Astrocyte (in vitro differentiated cells and primary cell): ENCODE data around the gene ME1. TPM values are rescaled to one million over a fixed set of nuclear protein-coding genes. Genes with fewer than 3 reads are reported as not detected.

Experiments used
- DNase-seq: peaks from one replicate; pipeline ENCODE4 v3.0.0-alpha.2; 2010; ENCODE audit warnings: low read depth
- FAIRE-seq: peaks from 2 replicates; lab custom pipeline; 2011; peaks lifted over from hg19 to GRCh38; lab: Jason Lieb, UNC
- H2AFZ ChIP-seq: 2 replicates; pipeline ENCODE4 v1.6.0; 2012; ENCODE audit warnings: low read depth, low read length, inconsistent platforms
- H3K27ac ChIP-seq: 2 replicates; pipeline ENCODE4 v1.5.1; 2011; ENCODE audit warnings: low read depth, low read length, inconsistent platforms
- H3K27me3 ChIP-seq: 2 replicates; pipeline ENCODE4 v1.6.0; 2011; ENCODE audit warnings: low read length, inconsistent platforms; ENCODE audit not compliant: insufficient read depth
- H3K36me3 ChIP-seq: 2 replicates; pipeline ENCODE4 v1.5.1; 2011; ENCODE audit warnings: low read length, inconsistent platforms; ENCODE audit not compliant: insufficient read depth
- H3K4me1 ChIP-seq: 2 replicates; pipeline ENCODE4 v1.5.1; 2011; ENCODE audit warnings: low read length, inconsistent platforms; ENCODE audit not compliant: insufficient read depth
- H3K4me2 ChIP-seq: 2 replicates; pipeline ENCODE4 v1.6.0; 2012; ENCODE audit warnings: low read length, inconsistent platforms
- H3K4me3 ChIP-seq: 2 replicates; pipeline ENCODE4 v1.5.1; 2011; ENCODE audit warnings: low read depth, mild to moderate bottlenecking, low read length, inconsistent platforms; ENCODE audit not compliant: insufficient read depth
- H3K79me2 ChIP-seq: 2 replicates; pipeline ENCODE4 v1.6.0; 2012; ENCODE audit warnings: mild to moderate bottlenecking, low read length, inconsistent platforms; ENCODE audit not compliant: insufficient read depth
- H3K9ac ChIP-seq: 2 replicates; pipeline ENCODE4 v1.6.0; 2012; ENCODE audit warnings: mild to moderate bottlenecking, low read length, inconsistent platforms
- H3K9me3 ChIP-seq: 2 replicates; pipeline ENCODE4 v1.5.1; 2012; ENCODE audit warnings: low read depth, mild to moderate bottlenecking, low read length, inconsistent platforms; ENCODE audit not compliant: insufficient read depth
- H4K20me1 ChIP-seq: 2 replicates; pipeline ENCODE4 v1.6.0; 2012; ENCODE audit warnings: low read length, inconsistent platforms; ENCODE audit not compliant: insufficient read depth
- H3K27ac Mint-ChIP-seq: one replicate; pipeline ENCODE4 v1.8.0; 2021; ENCODE audit warnings: mild to moderate bottlenecking, mixed read lengths; ENCODE audit not compliant: unreplicated experiment
- H3K27me3 Mint-ChIP-seq: one replicate; pipeline ENCODE4 v1.8.0; 2021; ENCODE audit warnings: low read depth, mixed read lengths; ENCODE audit not compliant: unreplicated experiment
- H3K36me3 Mint-ChIP-seq: one replicate; pipeline ENCODE4 v1.8.0; 2021; ENCODE audit warnings: low read depth, mixed read lengths; ENCODE audit not compliant: unreplicated experiment
- H3K4me1 Mint-ChIP-seq: one replicate; pipeline ENCODE4 v1.8.0; 2021; ENCODE audit warnings: low read depth, mixed read lengths; ENCODE audit not compliant: unreplicated experiment
- H3K4me3 Mint-ChIP-seq: one replicate; pipeline ENCODE4 v1.8.0; 2021; ENCODE audit warnings: mild to moderate bottlenecking, moderate library complexity, mixed read lengths; ENCODE audit not compliant: unreplicated experiment
- H3K9me3 Mint-ChIP-seq: one replicate; pipeline ENCODE4 v1.8.0; 2021; ENCODE audit warnings: mild to moderate bottlenecking, mixed read lengths; ENCODE audit not compliant: unreplicated experiment
- EZH2 ChIP-seq: IDR thresholded peaks from 2 replicates; pipeline ENCODE4 v1.6.1; 2012; ENCODE audit warnings: mild to moderate bottlenecking, low read length, inconsistent platforms; ENCODE audit not compliant: insufficient read depth
- total RNA-seq: library from RNA; stranded (reverse); gene quantifications from 2 replicates; pipeline ENCODE4 v1.2.1, GENCODE V29; 2021
- TF ChIP-seq, protein P1 (sequence below): IDR thresholded peaks from 2 replicates; pipeline ENCODE4 v1.5.1; 2011; ENCODE audit warnings: low read depth, mild to moderate bottlenecking, inconsistent platforms, low read length, moderate library complexity; ENCODE audit not compliant: insufficient read depth

ME1 gene
- total RNA-seq, 1 donor from 2014 or later: 38.5 TPM

DNA sequence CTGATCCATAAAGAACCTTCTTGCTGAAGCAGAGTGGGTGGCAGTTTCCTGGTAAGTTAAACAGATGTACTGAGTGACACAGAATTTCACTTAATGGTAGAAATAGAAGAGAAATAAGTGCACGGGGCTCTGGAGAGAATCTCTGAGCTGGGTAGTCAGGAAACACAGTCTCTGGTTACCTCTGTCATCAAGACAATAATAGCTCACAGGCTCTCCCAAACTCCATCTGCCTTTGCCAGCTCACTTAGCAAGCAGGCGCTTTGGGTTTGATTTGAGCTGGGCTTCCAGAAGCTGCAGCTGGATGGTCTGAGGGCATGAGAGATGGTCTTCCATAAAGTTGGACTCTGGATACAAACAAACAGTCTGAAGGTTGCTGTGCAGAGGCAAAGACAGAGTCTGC lies 41.9 kb upstream of the ME1 start:
- no peak for FAIRE-seq
- Histone ChIP-seq H2AFZ (no peak overlapping the region), H3K4me1 (no peaks in the 10 kb centered on the region), H3K9me3 (no peaks in the 10 kb centered on the region), H3K4me2 (no peak overlapping the region), H3K27me3 (no peaks in the 10 kb centered on the region), H3K36me3 (no peaks in the 10 kb centered on the region), H3K4me3 (no peak overlapping the region), H4K20me1 (no peaks in the 10 kb centered on the region), H3K9ac (no peak overlapping the region), H3K27ac (no peak overlapping the region), H3K79me2 (no peaks in the 10 kb centered on the region)
- H3K27me3 Mint-ChIP-seq: peaks cover 10% of the 10 kb centered on the region
- H3K4me1 Mint-ChIP-seq: no peaks in the 10 kb centered on the region
- H3K36me3 Mint-ChIP-seq: no peaks in the 10 kb centered on the region
- no peak for DNase-seq
- TF ChIP-seq, protein P1, sequence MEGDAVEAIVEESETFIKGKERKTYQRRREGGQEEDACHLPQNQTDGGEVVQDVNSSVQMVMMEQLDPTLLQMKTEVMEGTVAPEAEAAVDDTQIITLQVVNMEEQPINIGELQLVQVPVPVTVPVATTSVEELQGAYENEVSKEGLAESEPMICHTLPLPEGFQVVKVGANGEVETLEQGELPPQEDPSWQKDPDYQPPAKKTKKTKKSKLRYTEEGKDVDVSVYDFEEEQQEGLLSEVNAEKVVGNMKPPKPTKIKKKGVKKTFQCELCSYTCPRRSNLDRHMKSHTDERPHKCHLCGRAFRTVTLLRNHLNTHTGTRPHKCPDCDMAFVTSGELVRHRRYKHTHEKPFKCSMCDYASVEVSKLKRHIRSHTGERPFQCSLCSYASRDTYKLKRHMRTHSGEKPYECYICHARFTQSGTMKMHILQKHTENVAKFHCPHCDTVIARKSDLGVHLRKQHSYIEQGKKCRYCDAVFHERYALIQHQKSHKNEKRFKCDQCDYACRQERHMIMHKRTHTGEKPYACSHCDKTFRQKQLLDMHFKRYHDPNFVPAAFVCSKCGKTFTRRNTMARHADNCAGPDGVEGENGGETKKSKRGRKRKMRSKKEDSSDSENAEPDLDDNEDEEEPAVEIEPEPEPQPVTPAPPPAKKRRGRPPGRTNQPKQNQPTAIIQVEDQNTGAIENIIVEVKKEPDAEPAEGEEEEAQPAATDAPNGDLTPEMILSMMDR: no peak
- no peak for TF ChIP-seq EZH2
- H3K4me3 Mint-ChIP-seq: no peak overlapping the region
- no peaks in the 10 kb centered on the region for H3K9me3 Mint-ChIP-seq
- no peak overlapping the region for H3K27ac Mint-ChIP-seq

DNA sequence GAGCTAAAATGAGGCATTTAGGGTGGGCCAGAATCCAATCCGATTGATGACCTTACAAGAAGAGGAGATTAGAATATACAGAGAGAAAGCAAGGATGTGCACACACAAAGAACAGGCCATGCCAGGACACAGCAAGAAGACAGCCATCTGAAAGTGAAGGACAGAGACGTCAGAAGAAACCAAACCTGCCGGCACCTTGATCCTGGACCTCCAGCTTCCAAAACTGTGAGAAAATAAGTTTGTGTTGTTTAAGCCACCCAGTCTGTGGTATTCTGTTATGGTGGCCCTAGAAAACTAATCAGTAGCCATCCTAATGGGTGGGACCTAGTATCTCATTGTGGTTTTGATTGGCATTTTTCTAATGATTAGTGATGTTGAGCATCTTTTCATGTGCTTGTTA lies 39.7 kb upstream of the ME1 start:
- H3K79me2 ChIP-seq: no peaks in the 10 kb centered on the region
- H3K27me3 ChIP-seq: no peaks in the 10 kb centered on the region
- H3K4me2 ChIP-seq: no peak overlapping the region
- no peaks in the 10 kb centered on the region for H3K4me1 ChIP-seq
- H3K4me1 Mint-ChIP-seq: no peaks in the 10 kb centered on the region
- H4K20me1 ChIP-seq: no peaks in the 10 kb centered on the region
- no peaks in the 10 kb centered on the region for H3K9me3 Mint-ChIP-seq
- H3K36me3 Mint-ChIP-seq: no peaks in the 10 kb centered on the region
- H3K27ac Mint-ChIP-seq: no peak overlapping the region
- H3K4me3 Mint-ChIP-seq: no peak overlapping the region
- TF ChIP-seq EZH2: no peak
- TF ChIP-seq, protein P1: no peak
- H3K9me3 ChIP-seq: no peaks in the 10 kb centered on the region
- H3K9ac ChIP-seq: no peak overlapping the region
- DNase-seq: no peak
- H2AFZ ChIP-seq: no peak overlapping the region
- no peak overlapping the region for H3K27ac ChIP-seq
- no peak overlapping the region for H3K4me3 ChIP-seq
- peaks cover 14% of the 10 kb centered on the region for H3K27me3 Mint-ChIP-seq
- no peaks in the 10 kb centered on the region for H3K36me3 ChIP-seq
- no peak for FAIRE-seq

DNA sequence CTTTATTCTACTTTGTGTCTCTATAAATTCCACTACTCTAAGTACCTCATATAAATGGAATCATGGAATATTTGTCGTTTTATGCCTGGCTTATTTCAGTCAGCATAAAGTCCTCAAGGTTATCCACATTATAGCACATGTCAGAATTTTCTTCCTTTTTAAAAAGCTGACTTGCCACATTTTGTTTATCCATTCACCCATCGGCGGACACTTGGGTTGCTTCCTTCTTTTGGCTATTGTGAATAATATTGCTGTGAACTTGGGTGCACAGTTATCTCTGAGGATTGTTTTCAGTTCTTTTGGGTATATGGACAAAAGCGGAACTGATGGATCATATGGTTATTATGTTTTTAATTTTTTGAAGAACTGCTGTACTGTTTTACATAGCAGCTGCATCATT lies 39.1 kb upstream of the ME1 start:
- no peaks in the 10 kb centered on the region for H3K79me2 ChIP-seq
- no peaks in the 10 kb centered on the region for H3K36me3 ChIP-seq
- H3K4me3 Mint-ChIP-seq: no peak overlapping the region
- H3K27me3 ChIP-seq: no peaks in the 10 kb centered on the region
- H3K9me3 Mint-ChIP-seq: no peaks in the 10 kb centered on the region
- FAIRE-seq: no peak
- no peaks in the 10 kb centered on the region for H3K4me1 ChIP-seq
- no peak overlapping the region for H3K9ac ChIP-seq
- no peaks in the 10 kb centered on the region for H3K36me3 Mint-ChIP-seq
- H2AFZ ChIP-seq: no peak overlapping the region
- H3K27ac ChIP-seq: no peak overlapping the region
- no peaks in the 10 kb centered on the region for H3K9me3 ChIP-seq
- no peak overlapping the region for H3K4me2 ChIP-seq
- TF ChIP-seq EZH2: no peak
- TF ChIP-seq, protein P1: no peak
- H3K27ac Mint-ChIP-seq: no peak overlapping the region
- peaks cover 14% of the 10 kb centered on the region for H3K27me3 Mint-ChIP-seq
- H4K20me1 ChIP-seq: no peaks in the 10 kb centered on the region
- DNase-seq: no peak
- no peaks in the 10 kb centered on the region for H3K4me1 Mint-ChIP-seq
- no peak overlapping the region for H3K4me3 ChIP-seq
